ENCODE data around the gene ZNF519. TPM values are rescaled to one million over a fixed set of nuclear protein-coding genes. Genes with fewer than 3 reads are reported as not detected.
"Not testable (repeated sequence)": the region's sequence is repeated elsewhere in the genome, so short reads cannot be mapped to it uniquely, and the experiment has no call there.

Gene ZNF519
- total RNA-seq, 1 experiment from 2014 or later, result 23.8 TPM

GRCh38 chr18:14174706-14175085 is 42.5 kb upstream of the ZNF519 start:
- H3K9me2 ChIP-seq (ENCODE audit: insufficient read depth), result no peaks in the 10 kb centered on the region
- H3K27me3 ChIP-seq (ENCODE audit: insufficient read depth, low read depth), result no peaks in the 10 kb centered on the region
- POLR2A ChIA-PET (ENCODE audit: unreplicated experiment), result no interaction called here
- H4K20me1 ChIP-seq (ENCODE audit: insufficient read depth), result no peaks in the 10 kb centered on the region
- no peaks in the 10 kb centered on the region for H3K79me2 ChIP-seq (ENCODE audit: low read depth)
- H2AFZ ChIP-seq, result no peak overlapping the region
- H3K4me2 ChIP-seq, result no peak overlapping the region
- no peaks in the 10 kb centered on the region for H3F3A ChIP-seq (ENCODE audit: insufficient read depth, low read depth)
- 0 out of 2 replicates have a peak, but pooled peaks cover under 1% of the 10 kb centered on the region for H3K4me1 ChIP-seq (replicated peaks; ENCODE audit: insufficient read depth)
- no peak overlapping the region for H3K4me3 ChIP-seq
- no peak for DNase-seq
- H3K36me3 ChIP-seq (ENCODE audit: low read depth), result no peaks in the 10 kb centered on the region
- no peak overlapping the region for H3K27ac ChIP-seq
- no peak for TF ChIP-seq EZH2 (IDR thresholded peaks at IDR 0.05; ENCODE audit: low read depth)
- TF ChIP-seq, protein P1, sequence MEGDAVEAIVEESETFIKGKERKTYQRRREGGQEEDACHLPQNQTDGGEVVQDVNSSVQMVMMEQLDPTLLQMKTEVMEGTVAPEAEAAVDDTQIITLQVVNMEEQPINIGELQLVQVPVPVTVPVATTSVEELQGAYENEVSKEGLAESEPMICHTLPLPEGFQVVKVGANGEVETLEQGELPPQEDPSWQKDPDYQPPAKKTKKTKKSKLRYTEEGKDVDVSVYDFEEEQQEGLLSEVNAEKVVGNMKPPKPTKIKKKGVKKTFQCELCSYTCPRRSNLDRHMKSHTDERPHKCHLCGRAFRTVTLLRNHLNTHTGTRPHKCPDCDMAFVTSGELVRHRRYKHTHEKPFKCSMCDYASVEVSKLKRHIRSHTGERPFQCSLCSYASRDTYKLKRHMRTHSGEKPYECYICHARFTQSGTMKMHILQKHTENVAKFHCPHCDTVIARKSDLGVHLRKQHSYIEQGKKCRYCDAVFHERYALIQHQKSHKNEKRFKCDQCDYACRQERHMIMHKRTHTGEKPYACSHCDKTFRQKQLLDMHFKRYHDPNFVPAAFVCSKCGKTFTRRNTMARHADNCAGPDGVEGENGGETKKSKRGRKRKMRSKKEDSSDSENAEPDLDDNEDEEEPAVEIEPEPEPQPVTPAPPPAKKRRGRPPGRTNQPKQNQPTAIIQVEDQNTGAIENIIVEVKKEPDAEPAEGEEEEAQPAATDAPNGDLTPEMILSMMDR (conservative IDR thresholded peaks at IDR 0.05), result no peak
- intact Hi-C loops (cut with micrococcal nuclease; ENCODE audit: unreplicated experiment), result no loop called here
- CTCF ChIA-PET, result no interaction called here
- no peaks in the 10 kb centered on the region for H3K9me3 ChIP-seq (ENCODE audit: insufficient read depth, low read depth)
- no TSS peak for BruUV-seq (replicated peaks)

DNA sequence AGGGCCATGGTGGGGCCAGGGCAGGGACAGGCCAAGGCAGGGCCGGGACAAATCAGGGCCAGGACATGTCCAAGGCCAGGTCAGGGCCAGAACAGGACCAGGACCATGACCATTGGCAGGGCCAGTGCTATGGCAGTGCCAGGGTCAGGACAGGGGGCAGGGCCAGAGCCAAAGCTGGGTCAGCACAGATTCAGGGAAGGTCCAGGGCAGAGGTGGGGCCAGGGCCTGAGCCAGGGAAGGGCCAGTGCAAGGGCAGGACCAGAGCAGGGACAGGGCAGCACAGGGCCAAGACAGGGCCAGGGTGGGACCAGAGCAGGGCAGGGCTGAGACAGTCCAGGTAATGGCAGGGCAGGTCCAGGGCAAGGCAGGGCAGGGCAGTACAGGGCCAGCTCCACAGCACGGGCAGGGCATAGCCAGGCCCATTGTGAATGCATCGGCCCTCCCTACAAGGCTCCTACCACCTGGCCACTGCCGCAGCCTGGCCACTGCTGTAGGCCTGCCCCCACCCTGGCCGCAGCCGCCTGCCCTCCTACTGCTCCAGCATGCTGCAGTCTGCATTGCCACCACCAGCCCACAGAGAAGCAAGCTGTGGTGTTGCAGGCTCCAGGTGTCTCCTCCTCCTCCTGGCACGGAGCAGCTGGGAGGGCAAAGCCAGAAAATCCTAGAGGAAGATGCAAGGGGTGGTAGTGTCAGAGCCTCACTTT is 41.9 kb upstream of the ZNF519 start:
- CTCF ChIA-PET; H3K27ac ChIP-seq; H3K4me3 ChIP-seq; H3K36me3 ChIP-seq (ENCODE audit: low read depth); H3F3A ChIP-seq (ENCODE audit: insufficient read depth, low read depth); H3K79me2 ChIP-seq (ENCODE audit: low read depth); BruUV-seq (replicated peaks); H3K9me2 ChIP-seq (ENCODE audit: insufficient read depth); POLR2A ChIA-PET (ENCODE audit: unreplicated experiment); H3K4me2 ChIP-seq; H3K27me3 ChIP-seq (ENCODE audit: insufficient read depth, low read depth); H3K4me1 ChIP-seq (replicated peaks; ENCODE audit: insufficient read depth); DNase-seq; H3K9me3 ChIP-seq (ENCODE audit: insufficient read depth, low read depth); H2AFZ ChIP-seq; H4K20me1 ChIP-seq (ENCODE audit: insufficient read depth); intact Hi-C loops (cut with micrococcal nuclease; ENCODE audit: unreplicated experiment): not testable (repeated sequence)

DNA sequence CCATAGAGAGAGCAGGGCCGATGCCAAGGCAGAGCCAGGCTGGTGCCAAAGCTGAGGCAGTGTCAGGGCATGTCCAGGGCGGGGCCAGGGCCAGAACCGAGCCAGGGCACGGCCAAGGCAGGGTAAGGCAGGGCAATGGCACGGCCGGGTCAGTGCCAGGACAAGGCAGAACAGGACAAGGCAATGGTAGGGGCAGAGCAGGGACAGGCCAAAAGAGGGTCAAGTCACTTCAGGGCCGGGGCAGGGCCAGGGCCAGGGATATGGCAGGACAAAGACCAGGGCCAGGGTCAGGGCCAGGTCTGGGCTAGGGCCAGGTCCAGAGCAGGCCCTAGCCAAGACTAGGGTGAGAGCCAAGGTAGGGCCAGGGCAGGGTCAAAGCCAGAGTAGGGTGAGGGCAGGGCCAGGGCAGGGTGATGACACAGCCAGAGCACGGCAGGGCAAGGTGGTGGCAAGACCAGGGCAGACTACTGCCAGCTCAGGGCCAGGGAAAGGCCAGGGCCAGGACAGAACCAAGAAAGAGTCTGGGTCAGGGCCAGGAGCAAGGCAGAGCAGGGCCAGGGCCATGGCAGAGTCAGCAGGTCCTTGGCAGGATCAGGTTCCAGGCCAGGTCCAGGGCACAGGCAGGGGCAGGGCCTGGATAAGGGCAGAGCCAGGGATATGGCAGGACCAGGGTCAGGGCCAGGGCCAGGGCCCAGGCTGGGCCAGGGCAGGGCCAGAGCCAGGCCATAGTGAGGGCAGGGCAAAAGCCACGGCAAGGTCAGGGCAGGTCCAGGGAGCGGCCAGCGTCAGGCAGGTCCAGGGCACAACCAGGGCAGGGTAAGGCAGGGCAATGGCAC is 41.1 kb upstream of the ZNF519 start:
- H3K9me3 ChIP-seq (ENCODE audit: insufficient read depth, low read depth); BruUV-seq (replicated peaks); H3K9me2 ChIP-seq (ENCODE audit: insufficient read depth); H3K4me3 ChIP-seq; H3K4me1 ChIP-seq (replicated peaks; ENCODE audit: insufficient read depth); CTCF ChIA-PET; POLR2A ChIA-PET (ENCODE audit: unreplicated experiment); H3K4me2 ChIP-seq; H3K27ac ChIP-seq; H3K27me3 ChIP-seq (ENCODE audit: insufficient read depth, low read depth); H3K36me3 ChIP-seq (ENCODE audit: low read depth); DNase-seq; H4K20me1 ChIP-seq (ENCODE audit: insufficient read depth); H2AFZ ChIP-seq; H3K79me2 ChIP-seq (ENCODE audit: low read depth); intact Hi-C loops (cut with micrococcal nuclease; ENCODE audit: unreplicated experiment); H3F3A ChIP-seq (ENCODE audit: insufficient read depth, low read depth): not testable (repeated sequence)

- DNase-seq; intact Hi-C loops (cut with micrococcal nuclease; ENCODE audit: unreplicated experiment); H2AFZ ChIP-seq; H3K9me3 ChIP-seq (ENCODE audit: insufficient read depth, low read depth); H3K4me1 ChIP-seq (replicated peaks; ENCODE audit: insufficient read depth); H3K9me2 ChIP-seq (ENCODE audit: insufficient read depth); CTCF ChIA-PET; H3F3A ChIP-seq (ENCODE audit: insufficient read depth, low read depth); H4K20me1 ChIP-seq (ENCODE audit: insufficient read depth); H3K36me3 ChIP-seq (ENCODE audit: low read depth); H3K4me3 ChIP-seq; H3K27me3 ChIP-seq (ENCODE audit: insufficient read depth, low read depth); POLR2A ChIA-PET (ENCODE audit: unreplicated experiment); BruUV-seq (replicated peaks); H3K79me2 ChIP-seq (ENCODE audit: low read depth); H3K27ac ChIP-seq; H3K4me2 ChIP-seq: not testable (repeated sequence)
Measured at GRCh38 chr18:14172142-14173115, 40.2 kb upstream of the ZNF519 start.

DNA sequence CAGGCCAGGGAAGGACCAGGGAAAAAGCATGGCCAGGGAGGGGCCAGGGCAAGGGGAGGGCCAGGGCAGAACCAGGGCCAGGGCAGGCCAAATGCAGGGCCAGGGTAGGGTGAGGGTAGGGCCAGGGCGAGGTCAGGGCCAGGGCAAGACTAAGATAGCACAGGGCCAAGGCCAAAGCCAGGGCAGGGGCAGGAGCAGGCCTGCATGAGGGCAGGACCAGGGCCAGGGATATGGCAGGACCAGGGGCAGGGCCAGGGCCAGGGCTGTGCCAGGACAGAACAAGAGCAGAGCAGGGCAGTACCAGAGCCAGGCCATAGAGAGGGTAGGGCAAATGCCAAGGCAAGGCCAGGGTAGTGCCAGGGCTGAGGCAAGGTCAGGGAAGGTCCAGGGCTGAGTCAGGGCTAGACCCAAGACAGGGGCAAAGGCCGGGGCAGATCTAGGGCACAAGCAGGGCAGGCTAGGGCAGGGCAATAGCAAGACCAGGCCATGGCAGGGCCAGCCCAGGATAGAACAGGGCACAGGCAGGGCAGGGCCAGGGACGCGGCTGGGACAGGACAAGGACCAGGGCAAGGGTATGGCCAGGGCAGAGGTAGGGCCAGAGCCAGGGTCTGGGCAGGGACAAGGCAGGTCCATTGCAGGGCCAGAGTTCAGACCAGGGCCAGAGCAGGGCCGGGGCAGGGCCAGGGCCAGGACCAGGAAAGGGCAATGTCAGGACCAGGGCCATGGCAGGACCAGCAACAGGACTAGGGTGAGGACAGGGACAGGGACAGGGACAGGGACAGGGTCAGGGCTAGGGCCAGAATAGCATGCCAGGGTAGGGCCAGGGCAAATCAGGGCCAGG is 39.3 kb upstream of the ZNF519 start:
- H3K27ac ChIP-seq; H3K4me3 ChIP-seq; intact Hi-C loops (cut with micrococcal nuclease; ENCODE audit: unreplicated experiment); H3K9me3 ChIP-seq (ENCODE audit: insufficient read depth, low read depth); H3F3A ChIP-seq (ENCODE audit: insufficient read depth, low read depth); H3K4me1 ChIP-seq (replicated peaks; ENCODE audit: insufficient read depth); POLR2A ChIA-PET (ENCODE audit: unreplicated experiment); H4K20me1 ChIP-seq (ENCODE audit: insufficient read depth); H3K27me3 ChIP-seq (ENCODE audit: insufficient read depth, low read depth); H3K4me2 ChIP-seq; CTCF ChIA-PET; H2AFZ ChIP-seq; DNase-seq; H3K36me3 ChIP-seq (ENCODE audit: low read depth); H3K79me2 ChIP-seq (ENCODE audit: low read depth); BruUV-seq (replicated peaks); H3K9me2 ChIP-seq (ENCODE audit: insufficient read depth): not testable (repeated sequence)
